ENCODE results near the gene B4GALT7.

B4GALT7 gene

DNA sequence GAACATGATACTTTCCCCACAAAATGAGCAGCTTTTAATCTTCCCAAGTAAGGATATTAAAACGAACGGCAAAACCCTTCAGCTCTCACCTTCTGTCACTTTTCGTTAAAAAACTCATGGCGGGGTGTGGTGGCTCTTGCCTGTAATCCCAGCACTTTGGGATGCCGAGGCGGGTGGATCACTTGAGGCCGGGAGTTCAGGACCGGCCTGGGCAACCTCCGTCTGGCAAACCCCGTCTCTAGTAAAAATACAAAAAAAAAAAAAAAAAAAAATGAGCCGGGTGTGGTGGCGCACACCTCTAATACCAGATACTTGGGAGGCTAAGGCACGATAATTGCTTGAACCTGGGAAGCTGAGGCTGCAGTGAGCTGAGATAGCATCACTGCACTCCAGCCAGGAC, 7.0 kb upstream of the B4GALT7 start:
- Histone ChIP-seq H3K36me3 (ENCODE audit: control insufficient read depth in 5 of 5, insufficient read depth in 5 of 5, low read length in 5 of 5) (peaks cover 0 to 37% (median 34%) of the 10 kb centered on the region in 5 donors), H3K27me3 (ENCODE audit: control insufficient read depth in 5 of 5, insufficient read depth in 4 of 5, low read length in 5 of 5) (peaks cover 0 to 2% (median 0%) of the 10 kb centered on the region in 5 donors)

DNA sequence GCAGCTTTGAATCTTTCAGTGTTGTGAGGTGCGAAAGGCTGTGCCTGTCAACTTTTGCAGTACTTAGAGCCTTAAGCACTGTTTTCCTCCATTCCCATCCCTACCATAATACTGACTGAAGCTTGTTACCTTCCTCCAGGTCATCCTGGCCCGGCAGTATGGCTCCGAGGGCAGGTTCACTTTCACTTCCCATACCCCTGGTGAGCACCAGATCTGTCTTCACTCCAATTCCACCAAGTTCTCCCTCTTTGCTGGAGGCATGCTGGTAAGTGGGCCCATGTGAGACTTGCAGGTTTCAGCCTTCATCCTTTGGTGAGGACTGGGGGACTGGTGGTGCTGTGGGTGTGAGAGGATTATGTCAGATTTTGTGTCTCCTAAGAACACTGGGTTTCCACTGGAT, 6.4 kb upstream of the B4GALT7 start:
- no peak overlapping the region for H3K4me3 ChIP-seq (ENCODE audit: low read depth in 1 of 5, low read length in 5 of 5)
- no peaks in the 10 kb centered on the region for H3K9me3 ChIP-seq (ENCODE audit: control insufficient read depth in 5 of 5, low read length in 5 of 5)
- peaks cover 0 to 2% (median 0%) of the 10 kb centered on the region in 5 donors for H3K27me3 ChIP-seq (ENCODE audit: control insufficient read depth in 5 of 5, insufficient read depth in 4 of 5, low read length in 5 of 5)
- peak overlapping the region in 1 of 5 donors; percentile 28 for H3K9ac ChIP-seq (ENCODE audit: low read length in 5 of 5)
- no peak overlapping the region for H3K27ac ChIP-seq (ENCODE audit: low read depth, low read length)
- H3K36me3 ChIP-seq (ENCODE audit: control insufficient read depth in 5 of 5, insufficient read depth in 5 of 5, low read length in 5 of 5), result peaks cover 0 to 37% (median 34%) of the 10 kb centered on the region in 5 donors
- peaks cover 0 to 27% (median 19%) of the 10 kb centered on the region in 5 donors for H3K4me1 ChIP-seq (ENCODE audit: control insufficient read depth in 5 of 5, insufficient read depth in 5 of 5, low read length in 5 of 5)

More for the DNA sequence above, 7.0 kb upstream of the B4GALT7 start:
- Histone ChIP-seq H3K9me3 (ENCODE audit: control insufficient read depth in 5 of 5, low read length in 5 of 5) (no peaks in the 10 kb centered on the region), H3K27ac (ENCODE audit: low read depth, low read length) (no peak overlapping the region), H3K4me1 (ENCODE audit: control insufficient read depth in 5 of 5, insufficient read depth in 5 of 5, low read length in 5 of 5) (peaks cover 0 to 25% (median 19%) of the 10 kb centered on the region in 5 donors), H3K9ac (ENCODE audit: low read length in 5 of 5) (peak overlapping the region; percentile 87 to 93 (median 91)), H3K4me3 (ENCODE audit: low read depth in 1 of 5, low read length in 5 of 5) (peak overlapping the region; percentile 80 to 94 (median 93))

DNA sequence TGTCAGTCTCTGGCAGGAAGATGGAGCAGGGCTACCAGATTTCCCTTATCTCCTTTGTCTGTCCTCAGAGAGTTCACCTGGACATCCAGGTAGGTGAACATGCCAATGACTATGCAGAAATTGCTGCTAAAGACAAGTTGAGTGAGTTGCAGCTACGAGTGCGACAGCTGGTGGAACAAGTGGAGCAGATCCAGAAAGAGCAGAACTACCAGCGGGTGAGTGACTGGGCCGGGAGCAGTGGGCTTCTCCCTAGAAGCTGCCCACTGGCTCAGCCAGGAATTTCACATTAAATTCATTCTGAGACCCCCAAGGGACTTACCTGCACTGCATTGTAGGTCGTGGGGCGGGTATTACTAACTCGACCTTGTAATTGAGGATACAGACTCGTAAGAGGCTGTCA, 5.9 kb upstream of the B4GALT7 start:
- Histone ChIP-seq H3K27ac (ENCODE audit: low read depth, low read length) (no peak overlapping the region), H3K9me3 (ENCODE audit: control insufficient read depth in 5 of 5, low read length in 5 of 5) (no peaks in the 10 kb centered on the region), H3K27me3 (ENCODE audit: control insufficient read depth in 5 of 5, insufficient read depth in 4 of 5, low read length in 5 of 5) (peaks cover 0 to 2% (median 0%) of the 10 kb centered on the region in 5 donors), H3K36me3 (ENCODE audit: control insufficient read depth in 5 of 5, insufficient read depth in 5 of 5, low read length in 5 of 5) (peaks cover 0 to 37% (median 34%) of the 10 kb centered on the region in 5 donors), H3K4me3 (ENCODE audit: low read depth in 1 of 5, low read length in 5 of 5) (no peak overlapping the region), H3K4me1 (ENCODE audit: control insufficient read depth in 5 of 5, insufficient read depth in 5 of 5, low read length in 5 of 5) (peaks cover 0 to 31% (median 20%) of the 10 kb centered on the region in 5 donors), H3K9ac (ENCODE audit: low read length in 5 of 5) (no peak overlapping the region)

DNA sequence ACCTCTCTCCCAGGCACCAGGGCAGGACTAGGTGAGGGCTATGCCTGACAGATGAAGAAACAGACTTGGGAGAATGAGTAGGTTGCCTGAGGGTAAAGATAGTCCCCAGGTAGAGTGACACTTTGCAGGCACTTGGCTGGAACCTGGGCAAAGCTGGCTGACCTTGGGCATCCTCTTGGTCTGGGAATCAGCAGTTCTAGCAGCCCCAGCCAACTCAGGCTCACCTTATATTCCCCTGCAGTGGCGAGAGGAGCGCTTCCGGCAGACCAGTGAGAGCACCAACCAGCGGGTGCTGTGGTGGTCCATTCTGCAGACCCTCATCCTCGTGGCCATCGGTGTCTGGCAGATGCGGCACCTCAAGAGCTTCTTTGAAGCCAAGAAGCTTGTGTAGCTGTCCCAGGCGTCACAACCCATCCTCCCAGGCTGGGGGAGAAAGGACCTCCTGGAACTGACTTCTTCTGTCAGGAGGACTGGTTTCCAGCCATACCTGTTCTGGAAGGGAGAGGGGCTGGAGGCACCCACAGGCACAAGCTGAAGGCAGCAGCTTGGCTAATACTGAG, 4.8 kb upstream of the B4GALT7 start:
- H3K4me3 ChIP-seq (ENCODE audit: low read depth in 1 of 5, low read length in 5 of 5), result no peak overlapping the region
- H3K9me3 ChIP-seq (ENCODE audit: control insufficient read depth in 5 of 5, low read length in 5 of 5), result no peaks in the 10 kb centered on the region
- no peak overlapping the region for H3K9ac ChIP-seq (ENCODE audit: low read length in 5 of 5)
- peaks cover 0 to 38% (median 23%) of the 10 kb centered on the region in 5 donors for H3K4me1 ChIP-seq (ENCODE audit: control insufficient read depth in 5 of 5, insufficient read depth in 5 of 5, low read length in 5 of 5)
- H3K36me3 ChIP-seq (ENCODE audit: control insufficient read depth in 5 of 5, insufficient read depth in 5 of 5, low read length in 5 of 5), result peaks cover 0 to 37% (median 34%) of the 10 kb centered on the region in 5 donors
- peaks cover 0 to 2% (median 0%) of the 10 kb centered on the region in 5 donors for H3K27me3 ChIP-seq (ENCODE audit: control insufficient read depth in 5 of 5, insufficient read depth in 4 of 5, low read length in 5 of 5)
- no peak overlapping the region for H3K27ac ChIP-seq (ENCODE audit: low read depth, low read length)

DNA sequence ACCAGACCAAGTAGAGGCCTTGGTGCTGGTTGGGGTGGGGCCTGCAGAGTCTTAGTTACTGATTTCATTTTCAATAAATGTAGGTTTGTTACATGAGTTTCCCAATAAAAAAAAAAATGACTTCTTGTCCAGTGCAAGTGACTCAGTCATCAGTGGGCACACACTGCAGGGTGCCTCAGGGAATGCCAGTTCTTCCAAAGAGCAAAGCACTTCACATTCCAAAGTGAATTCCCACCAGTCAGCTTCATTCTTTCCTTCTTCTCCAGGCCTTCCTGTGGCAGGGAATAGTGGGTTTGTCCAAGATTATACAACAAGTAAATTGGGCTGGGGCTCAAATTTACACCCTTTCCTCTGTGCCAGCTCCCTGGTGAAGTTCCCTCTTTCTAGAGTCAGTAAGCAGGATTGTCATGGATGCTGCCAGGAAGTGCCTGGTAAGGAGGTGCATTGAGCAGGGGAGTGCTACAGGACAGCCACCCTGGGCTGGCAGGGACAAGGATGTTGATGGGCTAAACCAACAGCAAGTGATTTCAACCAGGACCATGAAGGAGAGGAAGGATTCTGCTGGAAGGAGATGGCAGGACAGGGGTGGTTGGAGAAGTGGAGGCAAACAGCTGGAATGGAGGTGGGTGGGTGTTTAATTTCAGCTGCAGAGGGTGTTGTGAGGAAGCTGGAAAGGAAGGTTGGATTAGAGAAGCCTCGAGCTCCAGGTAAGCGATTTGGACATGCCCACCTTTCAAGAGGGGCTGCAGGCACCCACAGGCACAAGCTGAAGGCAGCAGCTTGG, 3.7 kb upstream of the B4GALT7 start:
- H3K4me1 ChIP-seq (ENCODE audit: control insufficient read depth in 5 of 5, insufficient read depth in 5 of 5, low read length in 5 of 5), result peaks cover 3 to 49% (median 31%) of the 10 kb centered on the region in 5 donors

DNA sequence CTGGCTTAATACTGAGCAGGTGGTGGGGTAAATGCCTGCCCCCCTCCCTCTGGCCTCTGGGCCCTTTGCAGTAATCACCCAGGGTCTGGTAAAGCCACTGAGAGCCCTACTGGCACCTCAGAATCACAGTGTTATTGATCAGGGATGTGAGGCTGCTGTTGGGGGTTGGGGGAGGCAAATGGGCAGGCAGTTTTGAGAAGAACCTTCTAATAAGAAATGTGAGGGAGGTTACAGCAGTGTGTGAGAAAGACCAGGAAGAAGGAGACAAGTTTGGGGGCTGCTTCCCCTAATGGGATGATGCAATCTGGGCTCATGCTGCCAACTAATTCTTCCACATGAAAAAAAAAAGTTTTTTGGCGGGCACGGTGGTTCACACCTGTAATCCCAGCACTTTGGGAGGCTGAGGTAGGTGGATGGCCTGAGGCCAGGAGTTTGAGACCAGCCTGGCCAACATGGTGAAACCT, 3.1 kb upstream of the B4GALT7 start:
- Histone ChIP-seq H3K4me3 (ENCODE audit: low read depth in 1 of 5, low read length in 5 of 5) (no peak overlapping the region), H3K36me3 (ENCODE audit: control insufficient read depth in 5 of 5, insufficient read depth in 5 of 5, low read length in 5 of 5) (peaks cover 0 to 37% (median 34%) of the 10 kb centered on the region in 5 donors), H3K27ac (ENCODE audit: low read depth, low read length) (no peak overlapping the region), H3K9ac (ENCODE audit: low read length in 5 of 5) (no peak overlapping the region), H3K27me3 (ENCODE audit: control insufficient read depth in 5 of 5, insufficient read depth in 4 of 5, low read length in 5 of 5) (no peaks in the 10 kb centered on the region), H3K4me1 (ENCODE audit: control insufficient read depth in 5 of 5, insufficient read depth in 5 of 5, low read length in 5 of 5) (peaks cover 3 to 51% (median 35%) of the 10 kb centered on the region in 5 donors), H3K9me3 (ENCODE audit: control insufficient read depth in 5 of 5, low read length in 5 of 5) (no peaks in the 10 kb centered on the region)

More for the DNA sequence above, 3.7 kb upstream of the B4GALT7 start:
- Histone ChIP-seq H3K9ac (ENCODE audit: low read length in 5 of 5) (no peak overlapping the region), H3K4me3 (ENCODE audit: low read depth in 1 of 5, low read length in 5 of 5) (no peak overlapping the region), H3K9me3 (ENCODE audit: control insufficient read depth in 5 of 5, low read length in 5 of 5) (no peaks in the 10 kb centered on the region), H3K27ac (ENCODE audit: low read depth, low read length) (no peak overlapping the region), H3K36me3 (ENCODE audit: control insufficient read depth in 5 of 5, insufficient read depth in 5 of 5, low read length in 5 of 5) (peaks cover 0 to 37% (median 34%) of the 10 kb centered on the region in 5 donors), H3K27me3 (ENCODE audit: control insufficient read depth in 5 of 5, insufficient read depth in 4 of 5, low read length in 5 of 5) (no peaks in the 10 kb centered on the region)

DNA sequence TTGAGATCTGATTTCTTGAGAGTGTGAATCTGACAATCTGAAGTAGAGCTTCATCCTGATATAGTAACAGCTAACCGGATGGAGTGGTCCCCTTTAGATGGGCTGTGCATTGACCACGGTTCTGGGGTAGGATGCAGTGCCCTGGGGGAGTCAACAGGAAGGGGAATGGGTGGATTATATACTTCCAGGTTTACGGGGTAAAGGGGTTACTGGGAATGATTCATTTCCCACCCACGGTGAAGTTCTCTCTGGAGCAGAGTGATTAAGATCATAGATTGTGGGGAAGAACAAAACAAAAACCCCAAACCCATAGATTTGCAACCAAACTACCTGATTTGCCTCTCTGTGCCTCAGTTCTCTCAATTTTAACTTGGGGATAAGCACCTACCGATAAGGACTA, 1.5 kb upstream of the B4GALT7 start:
- H3K9ac ChIP-seq (ENCODE audit: low read length in 5 of 5), result no peak overlapping the region
- peaks cover 0 to 34% (median 33%) of the 10 kb centered on the region in 5 donors for H3K36me3 ChIP-seq (ENCODE audit: control insufficient read depth in 5 of 5, insufficient read depth in 5 of 5, low read length in 5 of 5)
- no peak overlapping the region for H3K4me3 ChIP-seq (ENCODE audit: low read depth in 1 of 5, low read length in 5 of 5)
- no peaks in the 10 kb centered on the region for H3K27me3 ChIP-seq (ENCODE audit: control insufficient read depth in 5 of 5, insufficient read depth in 4 of 5, low read length in 5 of 5)
- H3K27ac ChIP-seq (ENCODE audit: low read depth, low read length), result no peak overlapping the region
- no peaks in the 10 kb centered on the region for H3K9me3 ChIP-seq (ENCODE audit: control insufficient read depth in 5 of 5, low read length in 5 of 5)
- peaks cover 3 to 44% (median 29%) of the 10 kb centered on the region in 5 donors for H3K4me1 ChIP-seq (ENCODE audit: control insufficient read depth in 5 of 5, insufficient read depth in 5 of 5, low read length in 5 of 5)

DNA sequence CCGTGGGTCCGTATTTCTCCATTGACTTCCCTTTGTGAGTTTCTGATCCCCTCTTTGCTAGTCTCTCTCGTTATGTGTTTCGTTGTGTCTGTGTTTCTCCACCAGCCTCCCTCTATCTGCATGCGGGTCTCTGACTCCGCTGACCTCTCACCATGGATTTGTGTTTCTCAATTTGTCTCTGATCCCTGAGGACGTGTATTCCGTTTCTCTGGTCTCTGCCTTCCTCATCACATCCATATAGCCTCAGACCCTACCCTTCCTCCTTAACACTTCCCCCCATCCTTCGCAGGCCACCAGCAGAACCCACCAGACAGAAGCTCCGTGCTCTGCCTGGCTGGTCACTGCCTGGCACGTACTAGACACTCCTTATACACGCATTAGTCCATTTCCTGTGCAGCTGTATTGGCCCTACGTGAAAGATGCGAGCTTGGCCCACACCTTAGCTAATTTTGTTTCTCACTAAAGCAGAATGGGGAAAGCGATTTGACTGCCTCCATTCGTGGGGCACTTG, 631 bp downstream of the B4GALT7 start:
- peak overlapping the region; percentile 54 to 98 (median 94) for H3K9ac ChIP-seq (ENCODE audit: low read length in 5 of 5)
- H3K27me3 ChIP-seq (ENCODE audit: control insufficient read depth in 5 of 5, insufficient read depth in 4 of 5, low read length in 5 of 5), result no peaks in the 10 kb centered on the region
- H3K4me3 ChIP-seq (ENCODE audit: low read depth in 1 of 5, low read length in 5 of 5), result peak overlapping the region; percentile 72 to 88 (median 87)
- H3K27ac ChIP-seq (ENCODE audit: low read depth, low read length), result peak overlapping the region; percentile 66
- H3K36me3 ChIP-seq (ENCODE audit: control insufficient read depth in 5 of 5, insufficient read depth in 5 of 5, low read length in 5 of 5), result peaks cover 0 to 20% (median 18%) of the 10 kb centered on the region in 5 donors
- peaks cover 3 to 38% (median 26%) of the 10 kb centered on the region in 5 donors for H3K4me1 ChIP-seq (ENCODE audit: control insufficient read depth in 5 of 5, insufficient read depth in 5 of 5, low read length in 5 of 5)
- no peaks in the 10 kb centered on the region for H3K9me3 ChIP-seq (ENCODE audit: control insufficient read depth in 5 of 5, low read length in 5 of 5)

DNA sequence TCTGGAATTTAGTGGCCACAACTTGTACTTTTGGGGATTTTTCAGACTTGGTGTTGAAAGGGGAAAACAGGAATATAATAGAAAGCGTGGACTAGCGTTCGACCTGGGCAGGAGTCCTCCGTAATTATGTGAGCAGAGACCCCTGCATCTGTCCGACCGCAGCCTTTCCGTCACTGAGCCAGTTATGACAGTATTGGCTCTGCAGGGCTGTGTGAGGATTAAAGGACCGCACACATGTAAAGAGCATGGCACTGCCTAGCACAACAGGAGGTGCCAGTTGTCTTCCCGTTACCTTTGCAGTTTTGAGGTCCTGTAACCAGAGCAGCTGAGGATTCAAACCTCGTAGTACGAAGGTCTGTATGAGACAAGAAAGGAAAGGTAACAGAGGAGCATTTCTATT, 1.2 kb downstream of the B4GALT7 start:
- H3K27me3 ChIP-seq (ENCODE audit: control insufficient read depth in 5 of 5, insufficient read depth in 4 of 5, low read length in 5 of 5), result no peaks in the 10 kb centered on the region
- H3K9ac ChIP-seq (ENCODE audit: low read length in 5 of 5), result peak overlapping the region in 3 of 5 donors; percentile 91 to 98 (median 95)
- peak overlapping the region; percentile 72 to 88 (median 87) for H3K4me3 ChIP-seq (ENCODE audit: low read depth in 1 of 5, low read length in 5 of 5)
- H3K27ac ChIP-seq (ENCODE audit: low read depth, low read length), result peak overlapping the region; percentile 66
- no peaks in the 10 kb centered on the region for H3K9me3 ChIP-seq (ENCODE audit: control insufficient read depth in 5 of 5, low read length in 5 of 5)
- H3K4me1 ChIP-seq (ENCODE audit: control insufficient read depth in 5 of 5, insufficient read depth in 5 of 5, low read length in 5 of 5), result peaks cover 3 to 38% (median 26%) of the 10 kb centered on the region in 5 donors
- H3K36me3 ChIP-seq (ENCODE audit: control insufficient read depth in 5 of 5, insufficient read depth in 5 of 5, low read length in 5 of 5), result peaks cover 0 to 19% (median 17%) of the 10 kb centered on the region in 5 donors
